BLaER1 treated with 17β-estradiol and CSF1 and Interleukin-3, amounts not matched to agents 10 nM and 100 nM (cell line): Measurements from ENCODE around the gene SUPT3H.

Experiments used
- H3K27ac ChIP-seq, 11 experiments: shearing (Covaris generic); formaldehyde crosslinking; 2 replicates each; pipeline ENCODE4 v1.8.1; 2022
- H3K27me3 ChIP-seq, 11 experiments: shearing (Covaris generic); formaldehyde crosslinking; 2 replicates each; pipeline ENCODE4 v1.8.1; 2022
- H3K36me3 ChIP-seq, 11 experiments: shearing (Covaris generic); formaldehyde crosslinking; 2 replicates each; pipeline ENCODE4 v1.8.1; 2022
- H3K4me1 ChIP-seq, 10 experiments: shearing (Covaris generic); formaldehyde crosslinking; 2 replicates each; pipeline ENCODE4 v1.8.1; 2022
- H3K4me2 ChIP-seq, 11 experiments: shearing (Covaris generic); formaldehyde crosslinking; 2 replicates each; pipeline ENCODE4 v1.8.1; 2022
- H3K4me3 ChIP-seq, 10 experiments: shearing (Covaris generic); formaldehyde crosslinking; 2 replicates each; pipeline ENCODE4 v1.8.1; 2022
- H3K9ac ChIP-seq, 11 experiments: shearing (Covaris generic); formaldehyde crosslinking; 2 replicates each; pipeline ENCODE4 v1.8.1; 2022
- H3K9me3 ChIP-seq, 11 experiments: shearing (Covaris generic); formaldehyde crosslinking; replicated peaks in 1 of 11; 2 replicates each; pipeline ENCODE4 v1.8.1; 2022
- H4K20me1 ChIP-seq, 11 experiments: shearing (Covaris generic); formaldehyde crosslinking; 2 replicates each; pipeline ENCODE4 v1.8.1; 2022
- Cebpa-rat ChIP-seq, 11 experiments: shearing (Covaris generic); IDR thresholded peaks; 2 replicates each; pipeline ENCODE4 v1.8.1; 2022

The SUPT3H gene

DNA sequence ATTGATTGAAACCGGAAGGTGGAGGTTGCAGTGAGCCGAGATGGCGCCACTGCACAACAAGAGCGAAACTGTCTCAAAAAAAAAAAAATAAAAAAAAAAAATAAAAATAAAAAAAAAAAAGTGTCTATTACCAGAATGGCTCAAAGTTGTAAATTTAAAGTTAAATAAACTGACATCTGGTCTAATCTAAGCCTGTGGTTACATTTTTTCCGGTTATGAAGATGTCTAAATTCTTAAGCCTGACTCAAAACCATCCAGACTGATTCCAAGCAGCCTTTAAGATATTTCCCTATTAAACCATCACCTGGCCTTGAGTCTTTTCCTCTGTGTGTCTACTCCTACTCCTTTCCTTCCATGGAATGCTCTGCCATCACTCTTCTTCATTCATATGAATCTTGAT, 421.3 kb downstream of the SUPT3H start:
- H3K4me1 ChIP-seq = no peaks in the 10 kb centered on the region
- no peak for TF ChIP-seq Cebpa-rat (IDR thresholded peaks at IDR 0.05)
- no peak overlapping the region for H3K9ac ChIP-seq
- H3K27ac ChIP-seq = no peak overlapping the region
- no peaks in the 10 kb centered on the region for H3K36me3 ChIP-seq
- H3K9me3 ChIP-seq = peaks cover 0 to 10% (median 8%) of the 10 kb centered on the region in 11 experiments; a peak in 11 of 22 replicates
- no peak overlapping the region for H3K4me3 ChIP-seq
- no peaks in the 10 kb centered on the region for H3K27me3 ChIP-seq
- no peak overlapping the region for H3K4me2 ChIP-seq
- H4K20me1 ChIP-seq = no peaks in the 10 kb centered on the region

DNA sequence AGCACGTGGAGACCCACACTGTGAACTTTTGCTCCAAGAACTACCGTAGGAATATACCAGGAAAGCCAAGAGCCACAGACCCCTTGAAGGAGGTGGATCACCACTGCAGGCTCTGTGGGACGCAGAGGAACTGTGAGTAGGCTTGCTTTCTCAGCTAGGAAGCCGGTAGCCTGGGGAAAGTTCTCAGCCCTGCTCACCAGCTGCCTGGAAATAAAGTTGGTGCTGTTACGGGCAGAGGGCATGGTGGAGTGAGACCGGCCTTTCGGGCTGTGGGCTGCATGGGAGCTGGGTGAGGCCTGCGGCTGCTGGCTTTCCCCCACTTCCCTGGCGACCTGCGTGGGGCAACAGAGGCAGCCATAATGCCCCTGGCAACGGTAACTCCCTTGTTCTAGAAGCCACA, 422.6 kb downstream of the SUPT3H start:
- Histone ChIP-seq H3K27ac (no peak overlapping the region), H3K4me3 (no peak overlapping the region), H3K9me3 (peaks cover 4 to 13% (median 12%) of the 10 kb centered on the region in 11 experiments; a peak in 21 of 22 replicates), H3K27me3 (no peaks in the 10 kb centered on the region), H3K4me2 (no peak overlapping the region), H3K9ac (no peak overlapping the region), H3K36me3 (peaks cover 0 to 3% (median 0%) of the 10 kb centered on the region in 11 experiments; a peak in 1 of 22 replicates), H3K4me1 (no peaks in the 10 kb centered on the region), H4K20me1 (no peaks in the 10 kb centered on the region)
- no peak for TF ChIP-seq Cebpa-rat (IDR thresholded peaks at IDR 0.05)

DNA sequence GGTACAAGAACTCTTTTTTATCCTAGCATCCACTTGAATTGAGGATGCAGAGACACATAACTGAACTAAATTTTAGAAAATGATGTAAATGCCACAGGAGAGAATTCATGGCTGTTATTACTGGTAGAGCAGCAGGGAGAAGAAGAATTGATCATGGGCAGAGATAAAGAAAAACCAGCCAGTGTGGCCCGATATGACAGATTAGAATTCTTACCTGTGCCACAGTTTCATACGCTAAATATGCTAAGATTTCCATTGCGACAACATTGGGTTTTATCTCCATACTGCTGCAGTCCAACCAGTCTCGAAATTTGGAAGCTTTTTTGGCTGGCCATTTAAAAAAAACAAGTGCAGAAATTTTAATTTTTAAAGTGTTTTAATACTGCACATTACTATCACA, 423.5 kb downstream of the SUPT3H start:
- no peak overlapping the region for H3K9ac ChIP-seq
- no peak overlapping the region for H3K27ac ChIP-seq
- TF ChIP-seq Cebpa-rat (IDR thresholded peaks at IDR 0.05) = no peak
- H3K36me3 ChIP-seq = peaks cover 0 to 11% (median 0%) of the 10 kb centered on the region in 11 experiments; a peak in 2 of 22 replicates
- H4K20me1 ChIP-seq = no peaks in the 10 kb centered on the region
- H3K4me3 ChIP-seq = no peak overlapping the region
- H3K4me2 ChIP-seq = no peak overlapping the region
- H3K9me3 ChIP-seq = peaks cover 13 to 22% (median 21%) of the 10 kb centered on the region in 11 experiments
- no peaks in the 10 kb centered on the region for H3K27me3 ChIP-seq
- no peaks in the 10 kb centered on the region for H3K4me1 ChIP-seq

DNA sequence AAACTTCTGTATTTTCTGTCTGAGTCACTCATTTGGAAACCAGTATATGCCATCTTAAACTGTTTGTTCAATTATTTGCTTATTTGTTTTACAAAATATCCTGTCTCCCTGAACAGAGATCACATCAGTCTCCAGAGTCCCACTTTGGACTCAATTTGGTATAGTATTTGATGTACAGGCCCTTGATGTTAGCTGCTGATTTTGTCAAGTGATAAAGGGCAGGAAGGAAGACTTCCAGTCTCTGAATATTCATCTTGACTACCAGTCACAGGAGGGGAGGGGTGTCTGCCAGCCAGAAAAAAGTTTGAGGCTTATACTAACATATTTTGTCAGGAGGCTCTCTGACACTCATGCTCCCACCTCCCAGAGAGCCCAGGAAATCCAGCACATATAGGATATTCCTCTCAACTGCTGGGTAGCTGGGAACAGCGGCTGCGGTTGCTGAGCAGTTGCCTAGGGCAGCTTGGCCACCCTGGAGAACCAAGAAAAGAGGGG, 426.4 kb downstream of the SUPT3H start:
- H3K4me3 ChIP-seq = no peak overlapping the region
- H3K36me3 ChIP-seq = peaks cover 0 to 11% (median 2%) of the 10 kb centered on the region in 11 experiments; a peak in 5 of 22 replicates
- no peak overlapping the region for H3K9ac ChIP-seq
- no peak for TF ChIP-seq Cebpa-rat (IDR thresholded peaks at IDR 0.05)
- no peaks in the 10 kb centered on the region for H4K20me1 ChIP-seq
- no peak overlapping the region for H3K4me2 ChIP-seq
- H3K27me3 ChIP-seq = no peaks in the 10 kb centered on the region
- H3K4me1 ChIP-seq = no peaks in the 10 kb centered on the region
- H3K27ac ChIP-seq = no peak overlapping the region
- H3K9me3 ChIP-seq = peaks cover 24 to 44% (median 31%) of the 10 kb centered on the region in 11 experiments

DNA sequence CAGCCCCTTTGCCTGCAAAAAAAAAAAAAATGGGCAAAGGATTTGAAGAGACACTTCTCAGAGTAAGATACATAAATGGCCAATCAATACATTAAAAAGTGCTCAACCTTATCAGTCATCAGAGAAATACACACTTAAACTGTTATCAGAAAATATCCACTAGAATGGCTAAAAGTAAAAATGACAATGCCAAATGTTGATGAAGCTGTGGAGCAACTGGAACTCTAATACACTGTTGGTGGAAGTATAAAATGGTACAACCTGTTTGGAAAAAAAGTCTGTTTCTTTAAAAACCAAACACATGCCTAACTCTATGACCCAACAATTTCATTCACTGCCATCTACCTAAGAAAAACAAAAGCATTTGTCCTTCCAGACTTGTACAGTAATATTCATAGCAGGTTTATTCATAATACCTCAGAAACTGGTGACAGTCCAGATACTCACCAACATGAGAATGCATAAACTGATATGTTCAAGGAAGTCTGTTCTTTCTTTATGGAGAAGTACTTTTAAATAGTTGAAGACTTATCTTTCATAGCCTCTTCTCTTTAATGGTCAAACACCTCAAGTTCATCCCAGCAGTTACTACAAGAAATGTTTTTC, 428.0 kb downstream of the SUPT3H start:
- peaks cover 33 to 49% (median 38%) of the 10 kb centered on the region in 11 experiments for H3K9me3 ChIP-seq
- H3K4me2 ChIP-seq = no peak overlapping the region
- no peaks in the 10 kb centered on the region for H3K27me3 ChIP-seq
- H3K4me1 ChIP-seq = no peaks in the 10 kb centered on the region
- peaks cover 0 to 16% (median 4%) of the 10 kb centered on the region in 11 experiments; a peak in 5 of 22 replicates for H3K36me3 ChIP-seq
- H3K9ac ChIP-seq = no peak overlapping the region
- no peak for TF ChIP-seq Cebpa-rat (IDR thresholded peaks at IDR 0.05)
- no peak overlapping the region for H3K27ac ChIP-seq
- H4K20me1 ChIP-seq = no peaks in the 10 kb centered on the region
- no peak overlapping the region for H3K4me3 ChIP-seq

DNA sequence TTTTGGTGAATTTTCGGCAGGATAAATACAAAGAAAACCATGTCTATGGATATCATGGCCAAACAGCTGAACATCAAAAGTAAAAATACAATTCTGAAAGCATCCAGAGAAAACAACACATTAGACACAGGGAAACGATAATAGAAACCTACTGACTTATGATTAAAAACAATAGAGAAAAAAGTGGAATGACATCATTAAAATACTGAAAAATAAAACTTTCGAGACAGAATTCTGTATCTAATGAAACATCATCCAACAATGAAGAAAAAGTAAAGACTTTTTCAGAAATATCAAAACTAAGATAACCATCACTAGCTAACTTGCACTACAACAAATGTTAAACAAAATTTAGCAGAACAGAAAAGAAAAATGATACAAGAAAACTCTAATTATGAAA, 434.2 kb downstream of the SUPT3H start:
- H3K27ac ChIP-seq = no peak overlapping the region
- no peaks in the 10 kb centered on the region for H4K20me1 ChIP-seq
- no peaks in the 10 kb centered on the region for H3K4me1 ChIP-seq
- TF ChIP-seq Cebpa-rat (IDR thresholded peaks at IDR 0.05) = no peak
- H3K9ac ChIP-seq = no peak overlapping the region
- H3K36me3 ChIP-seq = peaks cover 0 to 11% (median 0%) of the 10 kb centered on the region in 11 experiments; a peak in 3 of 22 replicates
- H3K4me3 ChIP-seq = no peak overlapping the region
- no peaks in the 10 kb centered on the region for H3K27me3 ChIP-seq
- H3K4me2 ChIP-seq = no peak overlapping the region
- H3K9me3 ChIP-seq = peaks cover 19 to 39% (median 24%) of the 10 kb centered on the region in 11 experiments

DNA sequence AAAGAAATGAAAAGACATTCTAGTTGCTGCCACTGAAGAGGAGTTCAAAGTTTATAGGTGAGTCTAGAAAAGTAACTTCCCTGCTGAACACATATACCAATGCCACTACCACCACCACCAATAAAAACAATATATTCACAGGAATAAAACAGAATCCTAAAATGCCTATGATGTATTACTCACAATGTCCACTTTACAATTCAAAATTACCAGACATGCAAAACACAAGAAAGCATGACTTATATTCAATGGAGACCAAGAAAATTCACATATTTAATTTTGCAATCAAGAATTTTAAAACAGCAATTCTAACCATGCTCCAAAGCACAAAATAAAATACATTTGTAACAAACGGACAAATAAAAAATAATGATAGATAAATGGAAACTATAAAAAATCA, 434.9 kb downstream of the SUPT3H start:
- Histone ChIP-seq H3K36me3 (peaks cover 0 to 11% (median 0%) of the 10 kb centered on the region in 11 experiments; a peak in 3 of 22 replicates), H3K9ac (no peak overlapping the region), H3K9me3 (peaks cover 19 to 38% (median 24%) of the 10 kb centered on the region in 11 experiments), H3K4me1 (no peaks in the 10 kb centered on the region), H3K27me3 (no peaks in the 10 kb centered on the region), H3K27ac (no peak overlapping the region), H3K4me3 (no peak overlapping the region), H4K20me1 (no peaks in the 10 kb centered on the region), H3K4me2 (no peak overlapping the region)
- no peak for TF ChIP-seq Cebpa-rat (IDR thresholded peaks at IDR 0.05)

DNA sequence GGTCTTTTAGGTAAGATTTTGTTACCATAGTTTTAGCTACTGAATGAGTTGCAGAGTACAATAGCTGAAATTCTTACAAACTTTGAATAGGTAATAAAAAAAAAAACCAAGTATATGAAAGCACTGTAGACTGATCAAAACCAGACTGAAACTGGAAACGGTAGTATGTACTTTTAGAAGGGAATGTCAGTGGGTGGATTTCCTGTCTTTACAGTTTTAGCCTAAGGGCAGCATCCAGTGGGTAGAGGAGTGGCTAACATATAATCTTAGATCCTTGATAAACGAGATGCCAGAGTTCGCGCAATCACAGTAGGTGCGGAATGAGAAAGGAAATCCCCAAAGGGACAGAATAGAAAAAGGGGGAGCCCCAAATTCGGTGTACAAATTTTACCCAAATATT, 435.5 kb downstream of the SUPT3H start:
- peaks cover 0 to 11% (median 0%) of the 10 kb centered on the region in 11 experiments; a peak in 3 of 22 replicates for H3K36me3 ChIP-seq
- no peaks in the 10 kb centered on the region for H4K20me1 ChIP-seq
- H3K27me3 ChIP-seq = no peaks in the 10 kb centered on the region
- no peak for TF ChIP-seq Cebpa-rat (IDR thresholded peaks at IDR 0.05)
- no peak overlapping the region for H3K4me2 ChIP-seq
- H3K9me3 ChIP-seq = peaks cover 19 to 34% (median 23%) of the 10 kb centered on the region in 11 experiments
- H3K4me1 ChIP-seq = no peaks in the 10 kb centered on the region
- H3K4me3 ChIP-seq = no peak overlapping the region
- no peak overlapping the region for H3K9ac ChIP-seq
- no peak overlapping the region for H3K27ac ChIP-seq

DNA sequence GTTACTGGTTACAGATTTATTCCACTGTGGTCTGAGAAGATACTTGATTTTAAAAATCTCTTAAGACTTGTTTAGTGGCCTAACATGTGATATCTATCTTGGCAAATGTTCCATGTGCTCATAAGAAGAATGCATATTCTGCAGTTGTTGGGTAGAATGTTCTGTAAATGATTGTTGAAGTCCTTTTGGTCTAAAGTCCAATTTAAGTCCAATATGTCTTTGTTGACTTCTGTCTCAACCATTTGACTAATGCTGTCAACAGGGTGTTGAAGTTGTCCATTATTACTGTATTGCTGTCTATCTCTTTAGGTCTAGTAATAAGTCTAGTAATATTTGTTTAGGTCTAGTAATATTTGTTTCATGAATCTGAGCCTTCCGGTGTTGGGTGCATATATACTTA, 437.4 kb downstream of the SUPT3H start:
- Histone ChIP-seq H3K27me3 (no peaks in the 10 kb centered on the region), H3K4me3 (no peak overlapping the region), H3K9ac (no peak overlapping the region), H4K20me1 (no peaks in the 10 kb centered on the region), H3K27ac (no peak overlapping the region), H3K4me1 (no peaks in the 10 kb centered on the region), H3K9me3 (peaks cover 4 to 16% (median 5%) of the 10 kb centered on the region in 11 experiments; a peak in 21 of 22 replicates), H3K4me2 (no peak overlapping the region), H3K36me3 (0 out of 22 replicates have a peak, but pooled peaks cover 0 to 2% (median 0%) of the 10 kb centered on the region in 11 experiments)
- TF ChIP-seq Cebpa-rat (IDR thresholded peaks at IDR 0.05) = no peak
